Chondrocyte (in vitro differentiated cells): Measurements from ENCODE around the gene CTIF. TPM values are rescaled to one million over a fixed set of nuclear protein-coding genes. Genes with fewer than 3 reads are reported as not detected.

ENCODE experiments used
- DNase-seq: peaks from one replicate; pipeline ENCODE4 v3.0.0; 2021; ENCODE audit warnings: mixed read lengths, low spot score
- H3K27ac Mint-ChIP-seq: one replicate; pipeline ENCODE4 v1.8.0; 2021; ENCODE audit warnings: mild to moderate bottlenecking, moderate library complexity, mixed read lengths; ENCODE audit not compliant: unreplicated experiment
- H3K27me3 Mint-ChIP-seq: 2 replicates; pipeline ENCODE4 v1.8.0; 2021; ENCODE audit warnings: low read depth, mixed read lengths
- H3K36me3 Mint-ChIP-seq: 2 replicates; pipeline ENCODE4 v1.8.0; 2021; ENCODE audit warnings: low read depth, mixed read lengths
- H3K4me1 Mint-ChIP-seq: 2 replicates; pipeline ENCODE4 v1.8.0; 2021; ENCODE audit warnings: low read depth, mild to moderate bottlenecking, mixed read lengths
- H3K4me3 Mint-ChIP-seq: one replicate; pipeline ENCODE4 v1.8.0; 2021; ENCODE audit warnings: mild to moderate bottlenecking, moderate library complexity, mixed read lengths; ENCODE audit not compliant: unreplicated experiment
- H3K9me3 Mint-ChIP-seq: 2 replicates; pipeline ENCODE4 v1.8.0; 2021; ENCODE audit warnings: low read depth, mixed read lengths
- total RNA-seq: library from RNA; stranded (reverse); gene quantifications from 3 replicates; pipeline ENCODE4 v1.2.1, GENCODE V29; 2021
- TF ChIP-seq, protein P1 (sequence below): fragments of 200-600 bp; sonication (generic); IDR thresholded peaks from 2 replicates; pipeline ENCODE4 v1.5.0; 2021; ENCODE audit warnings: antibody characterized with exemption, mild to moderate bottlenecking, moderate library complexity

Gene CTIF
- total RNA-seq, 1 donor from 2014 or later = 184 TPM

DNA sequence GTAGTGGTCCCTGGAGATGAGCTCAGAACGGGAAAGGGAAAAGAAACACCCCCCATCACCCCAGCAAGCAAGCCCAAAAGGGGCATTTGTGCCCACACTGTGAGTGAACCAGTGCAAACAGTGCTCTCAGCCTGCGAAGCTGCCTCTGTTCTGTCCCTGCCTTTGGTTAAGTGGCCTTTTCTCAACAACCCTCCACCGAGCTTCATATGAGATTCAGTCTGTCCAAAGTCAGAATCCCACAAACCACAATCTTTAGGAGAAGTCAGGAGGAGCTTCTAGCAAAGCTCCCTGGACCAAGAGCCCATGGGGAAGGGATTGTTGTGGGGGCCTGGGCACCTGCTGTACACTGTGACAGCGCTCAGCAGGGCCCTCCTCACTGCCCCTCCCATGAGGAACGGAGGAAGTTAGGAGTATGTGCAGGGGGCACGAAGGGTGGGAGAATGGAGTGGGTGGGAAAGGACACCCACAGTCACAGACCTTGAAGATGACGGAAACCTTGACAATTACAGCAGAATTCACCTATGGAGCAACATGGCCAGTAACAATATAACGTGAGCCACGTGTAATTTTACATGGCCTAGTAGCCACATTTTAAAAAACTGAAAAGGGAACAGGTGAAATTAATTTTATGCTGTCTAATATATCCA, 292.4 kb downstream of the CTIF start:
- peak; percentile 50 for DNase-seq
- peaks cover 94% of the 10 kb centered on the region for H3K4me1 Mint-ChIP-seq
- TF ChIP-seq, protein P1, sequence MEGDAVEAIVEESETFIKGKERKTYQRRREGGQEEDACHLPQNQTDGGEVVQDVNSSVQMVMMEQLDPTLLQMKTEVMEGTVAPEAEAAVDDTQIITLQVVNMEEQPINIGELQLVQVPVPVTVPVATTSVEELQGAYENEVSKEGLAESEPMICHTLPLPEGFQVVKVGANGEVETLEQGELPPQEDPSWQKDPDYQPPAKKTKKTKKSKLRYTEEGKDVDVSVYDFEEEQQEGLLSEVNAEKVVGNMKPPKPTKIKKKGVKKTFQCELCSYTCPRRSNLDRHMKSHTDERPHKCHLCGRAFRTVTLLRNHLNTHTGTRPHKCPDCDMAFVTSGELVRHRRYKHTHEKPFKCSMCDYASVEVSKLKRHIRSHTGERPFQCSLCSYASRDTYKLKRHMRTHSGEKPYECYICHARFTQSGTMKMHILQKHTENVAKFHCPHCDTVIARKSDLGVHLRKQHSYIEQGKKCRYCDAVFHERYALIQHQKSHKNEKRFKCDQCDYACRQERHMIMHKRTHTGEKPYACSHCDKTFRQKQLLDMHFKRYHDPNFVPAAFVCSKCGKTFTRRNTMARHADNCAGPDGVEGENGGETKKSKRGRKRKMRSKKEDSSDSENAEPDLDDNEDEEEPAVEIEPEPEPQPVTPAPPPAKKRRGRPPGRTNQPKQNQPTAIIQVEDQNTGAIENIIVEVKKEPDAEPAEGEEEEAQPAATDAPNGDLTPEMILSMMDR = no peak
- peaks cover 2% of the 10 kb centered on the region for H3K36me3 Mint-ChIP-seq
- no peaks in the 10 kb centered on the region for H3K9me3 Mint-ChIP-seq
- no peak overlapping the region for H3K4me3 Mint-ChIP-seq
- H3K27me3 Mint-ChIP-seq = no peaks in the 10 kb centered on the region
- peak overlapping the region; percentile 77 for H3K27ac Mint-ChIP-seq

DNA sequence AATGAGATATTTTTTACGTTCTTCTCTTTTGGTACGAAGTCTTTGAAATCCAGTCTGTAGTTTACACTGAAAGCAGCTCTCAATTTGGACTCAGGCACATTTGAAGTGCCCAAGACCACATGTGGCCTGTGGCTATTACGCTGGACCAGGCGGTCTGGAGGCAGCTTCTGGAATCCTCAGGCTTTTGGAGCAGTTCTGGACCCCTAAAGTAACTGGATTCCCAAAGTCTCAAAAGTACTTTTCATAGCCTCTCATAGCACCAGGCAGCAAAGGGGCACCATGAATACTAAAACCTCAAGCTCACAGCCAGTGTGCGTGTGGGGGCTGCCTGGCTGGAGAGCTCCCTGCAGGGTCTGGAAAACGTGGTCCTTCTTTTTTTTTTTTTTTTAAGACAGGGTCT, 293.0 kb downstream of the CTIF start:
- no peak for DNase-seq
- H3K9me3 Mint-ChIP-seq = no peaks in the 10 kb centered on the region
- TF ChIP-seq, protein P1 = no peak
- peaks cover 2% of the 10 kb centered on the region for H3K36me3 Mint-ChIP-seq
- no peak overlapping the region for H3K4me3 Mint-ChIP-seq
- no peaks in the 10 kb centered on the region for H3K27me3 Mint-ChIP-seq
- peak overlapping the region; percentile 45 for H3K27ac Mint-ChIP-seq
- peaks cover 91% of the 10 kb centered on the region for H3K4me1 Mint-ChIP-seq

DNA sequence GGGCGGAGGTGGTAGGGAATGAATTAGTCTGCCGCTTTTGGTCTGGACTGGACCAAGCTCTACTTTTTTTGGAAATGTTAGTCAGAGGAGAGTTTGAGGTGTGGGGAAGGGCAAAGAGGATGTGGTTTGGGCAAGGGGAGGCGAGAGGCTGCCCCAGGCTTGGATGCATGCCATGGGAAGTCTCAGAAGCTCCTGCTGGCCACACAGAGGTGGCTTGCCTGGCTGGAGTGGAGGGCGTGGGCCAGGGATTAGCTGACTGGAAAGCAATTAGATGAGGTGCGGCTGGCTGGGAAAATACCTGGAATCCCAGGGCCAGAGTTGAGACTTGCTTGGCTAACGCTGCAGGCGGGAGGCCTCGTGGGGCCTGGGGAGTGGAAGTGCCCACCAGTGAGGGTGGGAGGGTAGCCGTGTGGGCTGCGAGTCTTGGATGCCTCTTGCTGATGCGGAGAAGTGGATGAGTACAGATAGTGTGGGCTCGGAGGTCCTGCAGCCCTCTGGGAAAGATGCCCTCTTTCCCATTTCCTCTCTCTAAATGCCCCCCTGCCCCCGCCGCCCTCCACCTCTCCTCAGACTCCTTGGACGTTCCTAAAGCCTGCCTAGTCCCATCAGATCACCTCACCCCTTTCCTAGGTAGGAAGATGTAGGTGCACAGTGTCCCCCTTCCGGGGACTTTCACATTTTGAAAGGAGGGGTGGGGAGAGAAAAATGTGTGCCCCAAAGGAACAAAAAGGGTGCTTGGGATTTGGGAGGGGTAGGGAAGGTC, 294.3 kb downstream of the CTIF start:
- peak overlapping the region; percentile 55 for H3K4me3 Mint-ChIP-seq
- peaks cover 88% of the 10 kb centered on the region for H3K4me1 Mint-ChIP-seq
- H3K27ac Mint-ChIP-seq = peak overlapping the region; percentile 94
- no peaks in the 10 kb centered on the region for H3K27me3 Mint-ChIP-seq
- H3K36me3 Mint-ChIP-seq = peaks cover 2% of the 10 kb centered on the region
- peak; percentile 95 for DNase-seq
- TF ChIP-seq, protein P1 = no peak
- no peaks in the 10 kb centered on the region for H3K9me3 Mint-ChIP-seq

DNA sequence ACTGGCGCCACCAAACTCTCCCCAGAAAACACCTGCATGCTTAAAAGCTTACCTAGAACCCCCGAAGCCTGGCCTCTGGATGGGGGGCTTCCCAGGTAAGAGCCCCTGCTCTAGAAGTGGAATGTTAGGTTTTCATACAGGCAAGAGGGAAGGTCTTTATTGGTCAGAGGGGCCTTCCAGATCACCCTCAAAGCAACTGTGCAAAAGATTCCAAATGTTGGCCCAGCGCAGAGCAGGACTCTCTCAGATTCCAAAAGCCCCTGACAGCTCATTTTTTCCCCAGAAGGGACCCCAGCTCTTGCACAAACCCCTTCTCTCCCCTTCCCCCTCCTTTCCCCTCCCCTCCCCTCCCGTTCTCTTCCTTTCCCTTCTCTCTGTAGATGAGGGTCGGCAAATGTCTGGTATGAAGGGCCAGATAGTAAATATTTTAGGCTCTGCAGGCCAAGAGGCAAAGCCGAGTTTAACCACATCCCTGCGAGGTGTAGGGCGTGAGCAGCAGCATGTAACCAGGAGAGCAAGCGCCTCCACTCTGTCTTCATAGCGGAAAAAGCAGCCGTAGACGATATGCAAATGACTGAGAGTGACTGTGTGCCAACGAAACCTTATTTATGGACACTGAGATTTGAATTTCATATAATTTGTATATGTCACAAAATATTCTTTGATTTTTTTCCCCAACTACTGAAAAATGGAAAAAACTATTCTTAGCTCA, 295.0 kb downstream of the CTIF start:
- Mint-ChIP-seq H3K4me3 (peak overlapping the region; percentile 55), H3K27me3 (no peaks in the 10 kb centered on the region), H3K27ac (peak overlapping the region; percentile 94), H3K36me3 (peaks cover 2% of the 10 kb centered on the region), H3K9me3 (no peaks in the 10 kb centered on the region), H3K4me1 (peaks cover 88% of the 10 kb centered on the region)
- TF ChIP-seq, protein P1 = no peak
- peak; percentile 25 for DNase-seq

DNA sequence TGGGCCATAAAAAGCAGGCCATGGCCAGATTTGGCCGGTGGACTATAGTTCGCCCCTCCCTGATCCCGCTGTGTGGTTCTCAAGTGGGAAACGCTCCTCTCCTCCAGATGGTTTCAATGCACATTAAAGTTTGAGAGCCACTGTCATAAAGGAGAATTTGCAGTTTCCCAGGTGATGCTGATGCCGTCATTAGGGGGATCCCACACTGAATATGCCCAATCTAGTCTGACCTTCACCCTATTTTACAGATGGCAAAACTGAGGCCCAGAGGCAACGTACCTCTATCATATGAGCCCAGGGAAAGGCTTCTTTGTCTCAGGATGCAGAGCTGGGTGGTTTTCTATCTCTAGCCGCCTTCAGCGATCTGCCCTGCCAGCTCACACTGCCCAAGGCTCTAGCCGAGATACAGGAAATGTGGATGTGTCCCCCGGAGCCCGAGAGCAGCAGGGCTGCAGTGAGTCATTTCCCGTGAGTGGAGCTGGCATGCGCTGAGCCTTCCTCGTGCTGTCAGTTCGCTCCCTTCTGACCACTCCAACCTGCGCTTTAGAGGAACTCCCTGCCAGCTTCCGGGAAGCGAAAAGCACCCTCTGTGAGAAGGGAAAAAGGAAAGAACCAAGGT, 295.7 kb downstream of the CTIF start:
- DNase-seq = peak; percentile 96
- H3K4me3 Mint-ChIP-seq = peak overlapping the region; percentile 55
- TF ChIP-seq, protein P1 = no peak
- H3K27ac Mint-ChIP-seq = peak overlapping the region; percentile 94
- peaks cover 4% of the 10 kb centered on the region for H3K36me3 Mint-ChIP-seq
- H3K27me3 Mint-ChIP-seq = no peaks in the 10 kb centered on the region
- H3K9me3 Mint-ChIP-seq = no peaks in the 10 kb centered on the region
- peaks cover 88% of the 10 kb centered on the region for H3K4me1 Mint-ChIP-seq
